GM12891 (cell line): ENCODE data around the gene PLG. TPM values are rescaled to one million over a fixed set of nuclear protein-coding genes. Genes with fewer than 3 reads are reported as not detected.
"Not testable (repeated sequence)": the region's sequence is repeated elsewhere in the genome, so short reads cannot be mapped to it uniquely, and the experiment has no call there.

Experiments used
- DNase-seq: peaks from one replicate; pipeline ENCODE4 v3.0.0; 2011; ENCODE audit warnings: low spot score; ENCODE audit not compliant: insufficient read length
- FAIRE-seq: peaks from 2 replicates; lab custom pipeline; 2011; peaks lifted over from hg19 to GRCh38; lab: Jason Lieb, UNC
- PAX5 ChIP-seq: IDR thresholded peaks from 2 replicates; pipeline ENCODE4 v1.6.1; 2011; ENCODE audit warnings: low read length, moderate library complexity, mild to moderate bottlenecking; ENCODE audit not compliant: insufficient read depth, severe bottlenecking
- POLR2A ChIP-seq: IDR thresholded peaks from 2 replicates; pipeline ENCODE4 v1.6.1; 2011; ENCODE audit warnings: low read depth, low read length, control low read depth
- POLR2AphosphoS5 ChIP-seq: IDR thresholded peaks from 2 replicates; pipeline ENCODE4 v1.6.1; 2011; ENCODE audit warnings: low read depth, low read length, control low read depth
- POU2F2 ChIP-seq: IDR thresholded peaks from 2 replicates; pipeline ENCODE4 v1.6.1; 2011; ENCODE audit warnings: low read depth, mild to moderate bottlenecking, control low read depth, low read length, moderate library complexity
- SPI1 ChIP-seq: IDR thresholded peaks from 2 replicates; pipeline ENCODE4 v1.6.1; 2011; ENCODE audit warnings: low read depth, low read length, control low read depth
- TAF1 ChIP-seq: IDR thresholded peaks from 2 replicates; pipeline ENCODE4 v1.6.1; 2011; ENCODE audit warnings: low read depth, low read length, control low read depth
- polyA plus RNA-seq: library from polyadenylated mRNA; unstranded; fragments of >200 nt; gene quantifications from one replicate; pipeline ENCODE4 v1.2.1, GENCODE V29; 2012; ENCODE audit warnings: low read depth, missing spikeins, inconsistent platforms; ENCODE audit not compliant: missing spikeins

The PLG gene
- polyA plus RNA-seq = 0.27 TPM

DNA sequence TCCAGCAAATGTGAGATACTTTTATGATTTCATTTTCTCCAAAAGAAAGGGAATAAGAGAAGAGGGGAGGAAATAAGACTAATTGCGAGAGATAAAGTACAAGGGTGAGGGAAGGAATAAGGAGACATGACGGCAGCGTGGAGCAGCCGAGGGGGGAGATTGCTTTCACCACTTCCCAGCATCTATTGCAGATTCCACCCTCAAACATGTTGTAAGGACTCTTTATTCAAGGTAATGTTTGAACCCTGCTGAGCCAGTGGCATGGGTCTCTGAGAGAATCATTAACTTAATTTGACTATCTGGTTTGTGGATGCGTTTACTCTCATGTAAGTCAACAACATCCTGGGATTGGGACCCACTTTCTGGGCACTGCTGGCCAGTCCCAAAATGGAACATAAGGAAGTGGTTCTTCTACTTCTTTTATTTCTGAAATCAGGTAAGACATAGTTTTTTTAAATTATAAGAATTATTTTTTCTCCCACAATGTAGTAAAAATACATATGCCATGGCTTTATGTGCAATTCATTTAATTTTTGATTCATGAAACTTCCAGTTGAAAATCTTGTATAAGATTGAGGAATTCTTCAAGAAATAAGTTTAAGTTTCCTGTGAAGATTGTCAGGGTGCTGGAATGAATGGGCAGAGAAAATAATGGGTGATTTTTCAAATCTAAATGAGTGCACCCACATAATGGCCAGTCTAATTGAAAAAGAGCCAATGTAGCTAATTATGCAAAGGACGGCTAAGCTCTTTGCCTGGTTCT lies at the start of gene PLG:
Gene PLG (plus strand): TSS at position 327 of the 763 bp plus-strand sequence. CDS start 61 bp downstream, at position 388.
- not testable (repeated sequence) for FAIRE-seq, DNase-seq

DNA sequence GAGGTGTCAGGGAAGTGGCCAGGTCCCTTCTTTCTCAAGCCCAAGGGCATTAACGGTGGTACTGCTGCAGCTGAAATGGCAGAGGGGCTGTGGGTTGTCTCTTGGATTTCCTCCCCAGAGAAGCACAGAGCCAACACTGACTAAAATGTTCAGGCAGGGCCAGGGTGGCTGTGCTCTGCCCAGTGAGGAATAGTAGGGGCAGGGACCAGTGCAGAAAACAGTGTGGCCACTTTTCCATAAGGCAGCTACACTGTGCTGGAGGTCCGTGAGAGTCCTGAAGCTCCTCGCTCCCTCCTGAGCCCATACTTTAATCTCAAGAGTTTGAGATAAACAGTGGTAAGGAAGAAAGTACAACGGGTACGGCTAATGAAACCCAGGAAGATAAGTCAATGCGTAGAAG lies 42.5 kb upstream of the PLG start:
- TF ChIP-seq SPI1 (no peak), POLR2AphosphoS5 (no peak), POU2F2 (no peak), PAX5 (no peak), POLR2A (no peak), TAF1 (no peak)
- FAIRE-seq (no peak), DNase-seq (no peak)

DNA sequence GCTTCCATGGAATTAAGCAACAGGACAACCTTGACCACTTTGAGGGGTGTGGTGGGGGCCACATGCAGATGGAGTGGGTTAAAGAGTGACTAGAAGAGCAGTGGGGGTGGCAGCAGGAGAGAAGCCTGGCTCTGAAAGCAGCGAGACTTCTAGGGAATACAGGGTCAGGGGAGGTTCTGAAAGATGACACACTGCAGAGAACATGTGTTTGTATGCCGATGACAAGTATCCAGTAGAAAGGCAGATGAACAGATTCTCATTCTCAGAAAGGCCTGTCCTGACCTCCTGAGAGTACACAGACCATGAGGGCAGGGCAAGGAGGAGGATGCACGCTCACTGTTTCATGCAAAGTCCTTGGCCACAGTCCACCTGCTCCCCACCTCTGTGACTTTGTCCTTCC lies 40.8 kb upstream of the PLG start:
- no peak for TF ChIP-seq POLR2AphosphoS5
- TF ChIP-seq PAX5 = no peak
- no peak for TF ChIP-seq POLR2A
- TF ChIP-seq TAF1 = no peak
- TF ChIP-seq SPI1 = no peak
- TF ChIP-seq POU2F2 = no peak
- no peak for FAIRE-seq
- no peak for DNase-seq

DNA sequence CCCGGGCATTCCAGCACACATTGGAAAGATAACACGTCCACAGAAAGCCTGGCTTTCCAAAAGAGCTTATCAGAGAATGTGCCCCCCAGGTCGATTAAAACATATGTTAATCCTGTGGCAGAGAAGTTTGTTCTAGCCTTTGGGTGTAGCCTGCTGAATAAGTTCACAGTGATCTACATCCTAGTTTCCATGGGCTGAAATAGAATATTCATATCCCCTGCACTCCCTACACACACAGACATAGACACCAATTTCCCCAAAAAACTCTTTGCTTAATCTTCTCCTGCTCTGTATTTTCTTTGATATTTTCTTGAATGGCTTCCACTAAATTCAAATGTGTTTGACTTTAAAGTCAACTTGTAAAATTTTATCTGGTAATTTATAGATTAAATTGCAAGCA lies 39.6 kb upstream of the PLG start:
- DNase-seq = no peak
- no peak for TF ChIP-seq POLR2AphosphoS5
- no peak for TF ChIP-seq TAF1
- TF ChIP-seq PAX5 = no peak
- no peak for TF ChIP-seq SPI1
- no peak for TF ChIP-seq POLR2A
- no peak for TF ChIP-seq POU2F2
- FAIRE-seq = no peak

DNA sequence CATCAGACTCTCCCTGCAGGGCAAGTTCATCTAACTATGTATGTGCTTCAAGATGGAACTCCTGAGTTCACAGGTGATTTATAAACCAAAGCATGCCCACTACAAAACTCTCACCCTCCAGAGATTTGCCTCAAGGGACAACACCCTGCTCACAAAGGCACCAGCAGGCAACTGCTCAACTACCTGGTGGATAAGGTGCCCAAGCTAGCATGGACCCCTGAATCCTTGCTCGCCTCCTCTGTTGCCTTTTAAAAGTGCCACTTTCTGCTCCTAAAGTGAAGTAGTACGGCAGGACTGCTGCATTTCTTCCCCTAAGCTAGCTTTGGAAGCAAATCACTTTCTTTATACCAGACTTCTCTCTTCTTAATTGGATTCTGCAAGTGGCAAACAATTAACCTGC lies 39.2 kb upstream of the PLG start:
- TF ChIP-seq POLR2A (no peak), PAX5 (no peak), SPI1 (no peak), POLR2AphosphoS5 (no peak), TAF1 (no peak), POU2F2 (no peak)
- FAIRE-seq (no peak), DNase-seq (no peak)

DNA sequence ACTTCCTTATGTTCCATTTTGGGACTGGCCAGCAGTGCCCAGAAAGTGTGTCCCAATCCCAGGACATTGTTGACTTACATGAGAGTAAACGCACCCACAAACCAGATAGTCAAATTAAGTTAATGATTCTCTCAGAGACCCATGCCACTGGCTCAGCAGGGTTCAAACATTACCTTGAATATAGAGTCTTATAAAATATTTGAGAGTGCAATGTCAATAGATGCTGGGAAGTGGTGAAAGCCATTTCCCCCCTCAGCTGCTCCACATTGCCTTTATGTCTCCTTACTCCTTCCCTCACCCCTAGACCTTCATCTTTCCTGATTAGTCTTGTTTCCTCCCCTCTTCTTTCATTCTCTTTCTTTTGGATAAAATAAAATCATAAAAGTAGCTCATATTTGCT lies 37.8 kb upstream of the PLG start, which contains the start of gene LPA:
Gene LPA (minus strand): TSS at position 78 of the 400 bp plus-strand sequence. CDS start 61 bp downstream, at position 17.
- DNase-seq, FAIRE-seq: not testable (repeated sequence)

DNA sequence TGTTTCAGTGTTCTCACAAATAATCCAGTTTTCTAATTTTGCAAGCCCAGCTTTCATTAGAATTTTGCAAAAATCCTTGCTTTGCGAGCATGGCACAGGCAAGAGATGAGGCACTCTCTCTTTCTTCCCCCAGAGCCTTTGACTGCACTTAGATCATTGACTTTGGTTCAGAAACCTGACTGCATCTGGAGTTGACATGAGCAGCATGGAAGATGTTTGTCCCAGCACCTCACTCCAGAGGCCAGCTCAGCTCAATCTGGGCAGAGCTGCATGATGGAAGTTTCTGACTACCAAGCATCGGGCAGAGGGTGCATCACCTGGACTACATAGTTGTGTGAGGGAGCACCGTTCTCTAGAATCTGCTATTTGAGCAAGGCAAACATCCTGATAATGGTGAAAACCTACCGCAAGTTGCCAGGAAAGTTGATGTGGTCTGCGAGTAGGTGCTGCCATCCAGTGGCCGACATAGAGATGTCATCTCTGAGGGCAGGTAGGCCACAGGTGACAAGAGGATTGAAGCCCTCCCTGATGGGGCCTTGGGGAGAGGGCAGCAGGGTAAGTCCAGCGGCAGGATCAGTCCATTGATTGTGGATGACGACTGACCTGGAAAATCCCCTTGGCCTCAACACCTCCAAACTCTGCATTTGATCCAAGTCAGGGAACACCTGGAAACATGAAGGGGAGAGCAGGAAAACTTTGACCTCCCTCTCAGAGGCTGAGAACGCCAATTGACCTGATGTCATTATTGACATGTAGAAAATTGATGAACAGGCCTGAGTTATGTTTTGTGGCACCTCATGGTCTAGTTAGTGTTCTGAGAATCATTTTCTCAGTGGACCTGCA lies 34.2 kb upstream of the PLG start:
- FAIRE-seq (peak; percentile 77), DNase-seq (peak; percentile 35)
- TF ChIP-seq PAX5 (no peak), POLR2AphosphoS5 (no peak), POLR2A (no peak), TAF1 (no peak), SPI1 (no peak), POU2F2 (no peak)

DNA sequence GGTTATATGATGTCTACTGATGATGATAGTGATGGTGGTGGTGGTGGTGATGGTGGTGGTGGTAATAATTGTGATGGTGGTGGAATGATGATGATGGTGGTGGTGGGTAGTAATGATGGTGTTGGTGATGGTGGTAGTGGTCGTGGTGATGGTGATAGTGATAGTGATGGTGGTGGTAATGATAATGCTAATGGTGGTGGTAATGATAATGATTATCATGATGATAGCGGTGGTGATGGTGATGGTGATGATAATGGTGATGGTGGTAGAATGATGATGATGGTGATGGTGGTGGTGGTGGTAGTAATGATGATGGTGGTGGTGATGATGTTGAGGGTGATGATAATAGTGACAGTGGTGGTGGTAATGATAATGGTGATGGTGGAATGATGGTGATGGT lies 33.5 kb upstream of the PLG start:
- TF ChIP-seq POLR2AphosphoS5 (no peak), TAF1 (no peak), POU2F2 (no peak), PAX5 (no peak), SPI1 (no peak), POLR2A (no peak)
- FAIRE-seq (no peak), DNase-seq (no peak)

DNA sequence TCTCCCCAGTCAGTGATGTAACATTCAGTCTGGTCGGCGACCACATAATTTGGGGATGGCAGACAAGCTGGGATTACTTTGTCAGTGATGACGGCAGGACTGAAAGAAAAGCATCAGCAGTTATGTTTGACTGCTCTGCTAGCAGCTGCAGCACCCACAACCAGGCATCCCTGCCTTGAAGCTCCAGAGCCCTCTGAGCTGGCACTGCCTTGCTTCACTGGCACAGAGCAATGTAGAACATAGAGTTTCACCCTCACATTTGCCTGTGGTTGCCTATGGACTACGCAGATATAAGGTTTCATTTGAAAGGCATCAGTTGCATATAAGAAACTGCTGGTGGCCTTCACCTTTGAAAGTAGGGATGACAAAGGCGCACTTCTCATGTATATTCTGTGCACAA lies 25.6 kb upstream of the PLG start:
- DNase-seq, FAIRE-seq: not testable (repeated sequence)

DNA sequence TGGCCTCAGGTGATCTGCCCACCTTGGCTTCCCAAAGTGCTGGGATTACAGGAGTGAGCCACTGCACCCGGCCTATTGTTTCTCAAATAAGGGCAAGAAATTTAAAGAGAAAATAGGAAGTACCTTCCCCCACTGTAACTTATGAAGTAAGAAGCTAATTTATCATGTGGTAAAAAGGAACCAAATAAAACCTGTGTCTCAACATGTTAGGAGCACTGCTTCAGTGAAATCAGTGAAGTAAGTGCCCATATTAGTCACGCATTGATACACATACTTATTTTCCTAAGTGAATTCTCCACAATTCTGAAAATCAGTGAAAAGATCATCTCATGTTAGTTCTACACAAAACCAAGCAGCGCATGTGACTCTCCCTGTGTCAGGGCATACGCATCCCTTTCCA lies 23.8 kb upstream of the PLG start:
- DNase-seq (no peak), FAIRE-seq (no peak)
- no peak for TF ChIP-seq TAF1
- TF ChIP-seq SPI1 = no peak
- no peak for TF ChIP-seq POLR2A
- TF ChIP-seq POLR2AphosphoS5 = no peak
- TF ChIP-seq PAX5 = no peak
- no peak for TF ChIP-seq POU2F2
